GM13977 (cell line): ENCODE measurements around the gene WDR1.
A peak's percentile ranks its signal among the peaks of the same experiment; 100 is the strongest.

Experiments
- DNase-seq: peaks from one replicate; pipeline ENCODE4 v3.0.0; 2012; ENCODE audit warnings: low spot score
- in situ Hi-C: fragments of 300-500 bp; cut with MboI; formaldehyde crosslinking; loops from one replicate; pipeline ENCODE4 v1.12.0; 2022; ENCODE audit warnings: low sequenced_read_pairs, low pct_unique_long_range_greater_than_20kb, mixed read lengths, inconsistent platforms; ENCODE audit not compliant: unreplicated experiment
- TF ChIP-seq, protein P1 (sequence below): IDR thresholded peaks from 2 replicates; pipeline ENCODE4 v1.5.1; 2012; ENCODE audit warnings: mild to moderate bottlenecking, control low read depth; ENCODE audit not compliant: insufficient read depth; ENCODE audit errors: extremely low read depth, missing control alignments

The WDR1 gene

DNA sequence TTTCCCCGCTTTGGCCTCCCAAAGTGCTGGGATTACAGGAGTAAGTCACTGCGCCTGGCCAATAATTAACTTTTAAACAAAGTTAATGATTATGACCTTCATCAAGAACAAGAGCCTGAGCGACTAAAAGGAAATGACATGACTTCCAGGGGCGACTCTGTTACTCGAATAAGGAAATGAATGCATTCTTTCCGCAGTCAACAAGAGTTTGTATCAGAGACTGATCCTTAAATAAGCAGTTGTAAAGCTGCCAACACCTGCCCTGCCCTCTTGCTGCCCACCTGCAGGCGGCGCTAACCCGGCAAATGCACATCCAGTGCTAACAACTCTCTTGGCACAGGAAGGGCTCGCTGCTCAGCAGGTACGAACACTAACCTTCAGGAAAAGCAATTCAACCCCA is 27.3 kb downstream of the WDR1 start:
- in situ Hi-C loops: no loop called here
- no peak for DNase-seq
- TF ChIP-seq, protein P1, sequence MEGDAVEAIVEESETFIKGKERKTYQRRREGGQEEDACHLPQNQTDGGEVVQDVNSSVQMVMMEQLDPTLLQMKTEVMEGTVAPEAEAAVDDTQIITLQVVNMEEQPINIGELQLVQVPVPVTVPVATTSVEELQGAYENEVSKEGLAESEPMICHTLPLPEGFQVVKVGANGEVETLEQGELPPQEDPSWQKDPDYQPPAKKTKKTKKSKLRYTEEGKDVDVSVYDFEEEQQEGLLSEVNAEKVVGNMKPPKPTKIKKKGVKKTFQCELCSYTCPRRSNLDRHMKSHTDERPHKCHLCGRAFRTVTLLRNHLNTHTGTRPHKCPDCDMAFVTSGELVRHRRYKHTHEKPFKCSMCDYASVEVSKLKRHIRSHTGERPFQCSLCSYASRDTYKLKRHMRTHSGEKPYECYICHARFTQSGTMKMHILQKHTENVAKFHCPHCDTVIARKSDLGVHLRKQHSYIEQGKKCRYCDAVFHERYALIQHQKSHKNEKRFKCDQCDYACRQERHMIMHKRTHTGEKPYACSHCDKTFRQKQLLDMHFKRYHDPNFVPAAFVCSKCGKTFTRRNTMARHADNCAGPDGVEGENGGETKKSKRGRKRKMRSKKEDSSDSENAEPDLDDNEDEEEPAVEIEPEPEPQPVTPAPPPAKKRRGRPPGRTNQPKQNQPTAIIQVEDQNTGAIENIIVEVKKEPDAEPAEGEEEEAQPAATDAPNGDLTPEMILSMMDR: peak; percentile 21

DNA sequence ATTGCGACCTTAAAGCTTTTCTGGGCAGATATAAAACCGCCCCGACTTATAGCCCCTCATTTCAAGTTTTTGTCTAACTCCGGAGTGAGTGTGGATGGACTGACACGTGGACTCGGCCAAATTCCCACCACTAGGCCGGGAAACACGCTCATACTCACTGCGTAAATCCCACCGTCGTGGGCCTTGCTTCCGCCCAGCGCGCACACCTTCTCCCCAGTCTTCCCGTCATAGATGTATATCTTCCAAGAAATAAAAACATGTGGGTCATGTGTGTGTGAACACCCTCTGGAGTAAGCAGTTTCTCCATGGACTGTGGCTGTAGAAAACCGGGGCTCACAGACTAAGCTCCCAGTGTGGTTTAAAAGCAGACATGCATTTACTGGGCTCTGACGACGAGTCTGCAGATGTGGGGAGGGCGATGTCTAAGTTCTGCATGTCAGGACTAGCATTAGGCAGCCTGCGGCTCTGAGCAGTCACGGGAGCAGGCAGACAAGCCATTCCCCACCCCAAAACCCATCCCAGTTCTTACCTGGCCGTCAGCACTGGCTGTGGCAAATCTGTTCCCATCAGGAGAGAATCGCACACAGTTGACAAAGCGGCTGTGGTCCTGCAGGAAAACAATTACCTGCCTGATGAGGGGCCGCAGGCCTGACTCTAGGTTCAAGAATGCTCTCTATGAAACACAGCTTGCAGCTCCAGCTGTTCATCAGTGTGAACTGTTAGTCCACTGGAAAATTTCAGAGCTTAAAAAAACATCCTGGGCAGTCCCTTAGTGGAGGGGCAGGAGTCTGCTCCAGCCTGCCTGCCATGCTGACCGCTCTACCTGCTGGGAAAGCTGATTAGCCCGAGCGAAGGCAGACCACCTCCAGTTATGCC is 28.2 kb downstream of the WDR1 start:
- in situ Hi-C loops: no loop called here
- DNase-seq: no peak
- TF ChIP-seq, protein P1: no peak

GRCh38 chr4:10087152-10087791 is 29.3 kb downstream of the WDR1 start:
- TF ChIP-seq, protein P1: no peak
- in situ Hi-C loops: no loop called here
- DNase-seq: no peak

- in situ Hi-C loops: no loop called here
- TF ChIP-seq, protein P1: no peak
- no peak for DNase-seq
Measured at GRCh38 chr4:10086506-10087120, 30.0 kb downstream of the WDR1 start.

DNA sequence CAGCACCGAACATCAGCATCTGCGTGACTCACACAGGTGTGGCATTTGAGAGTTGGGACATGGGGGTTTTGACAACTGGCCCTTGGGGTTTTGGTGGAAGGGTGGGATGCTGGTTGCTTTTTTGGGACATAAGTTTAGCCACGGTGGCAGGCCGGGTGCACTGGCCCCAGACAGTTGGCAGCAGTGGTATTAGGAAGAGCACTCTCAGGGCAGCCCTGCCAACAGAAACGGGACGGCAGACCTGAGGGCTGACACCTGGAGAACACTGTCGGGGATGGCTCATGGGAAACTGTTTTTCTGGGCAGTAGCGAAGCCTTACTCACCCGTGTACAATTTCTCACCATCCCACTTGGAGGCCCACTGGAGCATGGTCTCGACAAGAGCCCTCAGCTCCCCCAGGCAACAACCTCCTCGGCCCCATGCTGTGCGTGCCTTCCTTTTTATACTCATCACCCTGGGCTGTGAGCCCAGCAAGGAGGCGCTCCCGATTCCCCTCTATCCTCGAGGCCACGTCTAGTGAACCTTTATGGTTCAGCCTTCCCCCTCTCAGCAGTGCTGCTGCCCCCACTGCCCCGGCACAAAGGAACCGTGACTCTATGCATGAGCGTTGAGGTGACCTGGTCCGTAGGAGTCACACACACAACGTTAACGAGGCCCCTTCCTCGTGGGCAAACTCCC is 30.6 kb downstream of the WDR1 start:
- no peak for DNase-seq
- in situ Hi-C loops: no loop called here
- TF ChIP-seq, protein P1: no peak

DNA sequence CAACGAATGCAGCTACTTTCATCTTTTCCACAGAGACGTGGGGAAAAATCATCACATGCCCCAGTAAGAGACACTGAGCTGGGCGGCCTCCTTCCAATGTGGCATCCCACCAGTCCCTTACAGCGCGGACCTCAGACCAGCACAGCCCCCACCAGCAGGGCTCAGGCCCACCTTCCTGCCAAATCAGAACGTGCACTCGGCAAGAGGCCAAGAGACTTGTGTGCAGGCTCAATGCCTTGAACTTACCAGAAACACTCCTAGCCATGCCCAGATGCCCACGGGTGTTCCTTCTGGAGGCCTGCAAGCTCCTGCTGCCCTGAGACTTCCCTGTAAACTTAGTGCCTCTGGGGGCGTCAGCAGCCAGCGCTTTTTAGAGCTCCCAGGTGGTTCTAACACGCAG is 31.2 kb downstream of the WDR1 start:
- TF ChIP-seq, protein P1: no peak
- no peak for DNase-seq
- in situ Hi-C loops: no loop called here
